Nephron progenitor cell (in vitro differentiated cells): ENCODE data around the gene UNC13B.
A peak's percentile ranks its signal among the peaks of the same experiment; 100 is the strongest.

Experiments used
- DNase-seq: peaks from one replicate; pipeline ENCODE4 v3.0.0; 2021
- H3K27ac Mint-ChIP-seq: 2 replicates; pipeline ENCODE4 v1.8.0; 2021; ENCODE audit warnings: mild to moderate bottlenecking, moderate library complexity, mixed read lengths
- H3K27me3 Mint-ChIP-seq: 2 replicates; pipeline ENCODE4 v1.8.0; 2021; ENCODE audit warnings: mild to moderate bottlenecking, low read depth, mixed read lengths; ENCODE audit not compliant: poor library complexity
- H3K36me3 Mint-ChIP-seq: 2 replicates; pipeline ENCODE4 v1.8.0; 2021; ENCODE audit warnings: low read depth, mixed read lengths
- H3K4me1 Mint-ChIP-seq: 2 replicates; pipeline ENCODE4 v1.8.0; 2021; ENCODE audit warnings: mixed read lengths
- H3K4me3 Mint-ChIP-seq: 2 replicates; pipeline ENCODE4 v1.8.0; 2021; ENCODE audit warnings: mild to moderate bottlenecking, moderate library complexity, mixed read lengths
- H3K9me3 Mint-ChIP-seq: 2 replicates; pipeline ENCODE4 v1.8.0; 2021; ENCODE audit warnings: mild to moderate bottlenecking, moderate library complexity, mixed read lengths
- CTCF ChIP-seq: fragments of 200-600 bp; sonication (generic); IDR thresholded peaks from 2 replicates; pipeline ENCODE4 v1.5.0; 2021; ENCODE audit warnings: antibody characterized with exemption

Gene UNC13B

DNA sequence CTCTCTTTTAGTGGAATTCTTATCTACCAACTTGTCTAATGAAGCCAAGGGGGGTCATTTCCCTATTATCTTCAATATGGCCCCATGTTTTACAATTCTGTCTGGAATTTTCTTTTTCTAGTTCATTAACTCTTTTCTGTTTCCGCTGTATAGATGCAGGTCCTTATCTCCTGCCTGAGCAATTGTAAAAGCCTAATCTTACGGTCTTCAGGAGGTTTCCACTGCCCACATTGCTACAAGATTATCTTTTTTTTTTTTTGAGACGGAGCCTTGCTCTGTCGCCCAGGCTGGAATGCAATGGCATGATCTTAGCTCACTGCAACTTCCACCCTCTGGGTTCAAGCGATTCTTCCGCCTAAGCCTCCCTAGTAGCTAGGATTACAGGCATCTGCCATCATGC is 132.3 kb downstream of the UNC13B start:
- H3K4me3 Mint-ChIP-seq = no peak overlapping the region
- TF ChIP-seq CTCF = no peak
- no peak for DNase-seq

GRCh38 chr9:35294556-35294955 is 132.7 kb downstream of the UNC13B start:
- Mint-ChIP-seq H3K27me3 (peaks cover 6% of the 10 kb centered on the region), H3K9me3 (no peaks in the 10 kb centered on the region), H3K27ac (no peak overlapping the region), H3K4me3 (no peak overlapping the region), H3K36me3 (peaks cover 9% of the 10 kb centered on the region), H3K4me1 (peaks cover 12% of the 10 kb centered on the region)
- no peak for TF ChIP-seq CTCF
- no peak for DNase-seq

More for the DNA sequence above, 132.3 kb downstream of the UNC13B start:
- Mint-ChIP-seq H3K4me1 (peaks cover 12% of the 10 kb centered on the region), H3K27ac (peak overlapping the region; percentile 0), H3K36me3 (peaks cover 9% of the 10 kb centered on the region), H3K27me3 (peaks cover 6% of the 10 kb centered on the region), H3K9me3 (no peaks in the 10 kb centered on the region)

GRCh38 chr9:35295369-35296036 is 133.7 kb downstream of the UNC13B start:
- Mint-ChIP-seq H3K9me3 (no peaks in the 10 kb centered on the region), H3K27ac (peak overlapping the region; percentile 46), H3K4me3 (no peak overlapping the region), H3K27me3 (peaks cover 6% of the 10 kb centered on the region), H3K4me1 (peaks cover 12% of the 10 kb centered on the region), H3K36me3 (peaks cover 14% of the 10 kb centered on the region)
- TF ChIP-seq CTCF = no peak
- no peak for DNase-seq

DNA sequence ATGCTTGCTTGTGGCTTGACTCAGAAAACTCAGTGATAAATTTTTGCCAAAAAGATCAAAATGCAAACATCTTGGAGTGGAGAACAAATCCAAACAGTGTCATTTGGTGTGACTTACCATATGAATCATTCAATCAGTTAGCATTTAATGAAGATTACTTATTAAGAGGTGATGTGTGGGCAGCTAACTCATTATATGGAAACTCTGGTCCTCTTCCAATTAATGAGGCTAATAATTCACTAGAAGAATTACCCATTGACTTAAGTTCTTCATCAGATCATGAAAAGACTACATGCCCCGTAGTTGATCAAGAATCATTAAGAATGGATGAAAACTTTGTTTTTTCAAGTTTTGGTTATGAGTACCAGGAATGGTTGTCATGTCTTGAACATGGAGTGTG is 141.8 kb downstream of the UNC13B start:
- H3K27ac Mint-ChIP-seq = no peak overlapping the region
- H3K4me1 Mint-ChIP-seq = peaks cover 10% of the 10 kb centered on the region
- peaks cover 5% of the 10 kb centered on the region for H3K36me3 Mint-ChIP-seq
- H3K27me3 Mint-ChIP-seq = no peaks in the 10 kb centered on the region
- TF ChIP-seq CTCF = no peak
- no peaks in the 10 kb centered on the region for H3K9me3 Mint-ChIP-seq
- DNase-seq = no peak
- H3K4me3 Mint-ChIP-seq = no peak overlapping the region

DNA sequence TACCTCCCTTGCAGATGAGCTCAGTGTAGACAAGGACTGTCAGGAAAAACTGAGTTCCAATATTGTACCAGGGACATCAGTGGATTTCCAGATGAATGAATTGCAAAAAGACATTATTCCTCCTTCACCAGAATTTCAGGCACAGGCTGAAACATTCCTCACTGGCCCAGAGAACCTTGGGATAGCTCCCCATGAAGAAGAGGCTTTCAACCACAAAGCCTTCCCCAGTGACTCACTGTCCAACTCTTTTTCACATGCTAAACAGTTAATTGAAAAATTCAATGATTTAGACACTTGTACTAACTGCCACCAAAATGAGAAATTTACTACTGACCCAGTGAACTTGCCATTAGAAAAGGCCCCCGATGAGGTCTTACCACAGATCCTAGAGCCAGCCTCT is 144.5 kb downstream of the UNC13B start:
- Mint-ChIP-seq H3K36me3 (peaks cover 8% of the 10 kb centered on the region), H3K4me3 (no peak overlapping the region), H3K27ac (no peak overlapping the region), H3K27me3 (no peaks in the 10 kb centered on the region), H3K4me1 (peaks cover 16% of the 10 kb centered on the region), H3K9me3 (no peaks in the 10 kb centered on the region)
- TF ChIP-seq CTCF = no peak
- no peak for DNase-seq

DNA sequence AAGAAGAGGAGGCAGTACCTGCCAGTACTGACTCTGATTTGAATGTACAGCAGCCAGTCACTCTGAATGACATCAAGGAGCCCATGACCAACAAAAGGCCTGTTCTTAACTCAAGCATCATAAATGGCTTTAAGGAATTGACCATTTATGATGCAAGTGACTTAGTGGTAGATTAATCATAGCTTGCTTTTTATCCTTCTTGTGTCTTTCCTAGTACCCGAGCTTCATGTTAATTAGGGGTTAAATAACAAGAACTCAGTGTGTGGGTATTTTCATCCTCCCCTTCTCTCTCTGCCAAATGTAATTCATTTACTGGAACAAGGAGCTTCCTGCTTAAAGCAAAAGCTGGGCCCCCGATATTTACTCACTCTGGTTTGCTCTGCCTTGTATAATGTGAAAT is 146.5 kb downstream of the UNC13B start:
- no peak for DNase-seq
- H3K36me3 Mint-ChIP-seq = peaks cover 8% of the 10 kb centered on the region
- H3K9me3 Mint-ChIP-seq = no peaks in the 10 kb centered on the region
- H3K27me3 Mint-ChIP-seq = no peaks in the 10 kb centered on the region
- no peak overlapping the region for H3K27ac Mint-ChIP-seq
- TF ChIP-seq CTCF = no peak
- peaks cover 16% of the 10 kb centered on the region for H3K4me1 Mint-ChIP-seq
- no peak overlapping the region for H3K4me3 Mint-ChIP-seq
